ENCODE measurements around the gene CA10.

Gene CA10

DNA sequence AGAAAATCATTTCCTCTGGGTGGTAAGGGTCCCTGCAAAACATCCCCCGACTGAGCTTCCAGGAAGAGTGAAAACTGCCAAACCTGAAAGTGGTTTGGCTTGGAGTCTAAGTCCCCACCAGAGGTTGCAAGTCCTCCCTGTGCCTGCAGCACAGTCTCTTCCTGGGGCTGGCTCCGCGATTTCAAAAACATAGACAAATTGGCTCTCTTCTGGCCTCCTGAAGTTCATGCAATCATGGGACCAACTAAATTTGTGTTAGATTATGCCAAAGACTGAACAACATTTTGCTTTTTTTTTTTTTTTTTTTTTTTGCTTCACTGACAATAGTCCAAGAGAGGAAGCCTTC lies 447.9 kb downstream of the CA10 start:
- no peak for DNase-seq

DNA sequence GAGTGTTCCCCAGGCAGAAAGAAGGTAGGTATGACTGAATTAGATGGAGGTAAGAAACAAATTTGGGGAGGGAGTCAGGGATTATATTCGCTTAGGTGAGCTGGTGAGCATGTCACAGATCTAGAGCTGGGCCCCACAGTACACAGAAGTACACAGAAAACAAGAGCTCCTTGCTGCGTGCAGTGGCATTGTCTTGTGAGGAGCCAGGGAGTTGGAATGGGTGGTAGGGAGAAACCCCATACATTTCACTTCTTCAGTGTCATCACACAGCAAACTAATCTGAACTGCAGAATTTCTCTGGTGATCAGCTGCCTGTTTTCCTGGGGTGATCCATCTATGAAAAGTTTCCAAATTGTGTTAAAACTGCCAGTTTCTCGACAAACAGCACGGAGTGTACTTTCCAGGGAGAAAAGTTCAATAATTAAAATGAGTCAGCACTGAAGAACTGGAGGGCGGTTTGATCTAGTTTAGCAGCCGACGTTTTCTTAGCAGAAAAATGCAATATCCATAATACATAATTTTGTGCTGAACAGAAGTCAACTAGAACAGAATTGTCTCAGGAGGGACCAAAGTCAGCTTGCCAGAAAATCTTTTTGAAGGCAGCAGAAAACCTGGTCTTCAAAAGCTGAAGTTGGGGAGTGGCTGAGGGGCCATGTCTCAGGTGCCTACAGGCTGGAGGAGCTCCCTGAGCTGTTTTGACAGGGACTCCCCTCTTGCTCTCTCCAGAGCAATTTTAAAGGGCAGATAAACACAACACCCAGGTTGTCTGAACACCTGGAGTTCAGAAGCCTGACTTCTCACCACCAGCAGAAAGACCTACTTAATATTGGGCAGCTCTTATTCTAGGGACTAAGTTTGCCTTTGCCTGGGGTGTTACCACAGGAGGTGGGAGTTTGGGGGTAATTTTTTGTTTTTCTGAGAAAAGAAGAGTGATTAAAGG lies 448.6 kb downstream of the CA10 start:
- DNase-seq: no peak

DNA sequence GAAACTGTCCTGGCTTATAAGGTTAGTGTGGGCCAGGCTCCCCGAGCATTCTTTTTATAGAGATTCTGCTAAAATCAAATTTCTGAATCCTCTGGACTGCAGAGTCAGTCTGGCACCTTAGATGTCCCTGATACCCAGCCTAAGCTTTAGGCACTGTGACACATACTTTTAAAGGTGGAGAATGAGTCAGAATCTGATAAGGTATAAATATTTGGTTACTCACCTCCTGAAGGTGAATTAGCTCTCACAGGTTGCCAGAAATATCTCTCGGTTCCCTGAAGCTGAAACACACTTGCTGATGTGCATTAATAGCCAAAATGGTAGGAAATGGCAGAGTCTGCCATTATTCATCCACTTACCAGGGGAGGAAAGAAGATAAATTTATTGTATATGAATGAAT lies 451.3 kb downstream of the CA10 start:
- no peak for DNase-seq

DNA sequence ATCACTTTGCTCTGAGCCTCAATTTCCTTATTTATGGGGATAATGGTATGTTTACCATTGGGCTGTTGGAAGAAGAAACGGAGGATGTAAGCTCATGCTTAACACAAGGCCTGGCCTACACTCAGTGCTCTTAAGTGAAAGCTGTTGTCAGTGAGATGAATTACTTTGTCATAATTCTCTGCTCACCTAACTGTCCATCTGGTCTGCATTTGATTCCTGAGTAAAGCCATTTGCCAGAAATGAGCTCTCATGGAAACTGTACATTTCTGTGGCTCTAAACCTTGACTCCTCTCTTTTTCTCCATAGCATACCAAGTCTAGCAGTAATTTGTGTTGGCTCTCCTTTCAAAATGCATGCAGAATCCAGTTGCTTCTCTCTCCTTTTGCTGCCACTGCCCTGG lies 452.4 kb downstream of the CA10 start:
- DNase-seq: no peak

DNA sequence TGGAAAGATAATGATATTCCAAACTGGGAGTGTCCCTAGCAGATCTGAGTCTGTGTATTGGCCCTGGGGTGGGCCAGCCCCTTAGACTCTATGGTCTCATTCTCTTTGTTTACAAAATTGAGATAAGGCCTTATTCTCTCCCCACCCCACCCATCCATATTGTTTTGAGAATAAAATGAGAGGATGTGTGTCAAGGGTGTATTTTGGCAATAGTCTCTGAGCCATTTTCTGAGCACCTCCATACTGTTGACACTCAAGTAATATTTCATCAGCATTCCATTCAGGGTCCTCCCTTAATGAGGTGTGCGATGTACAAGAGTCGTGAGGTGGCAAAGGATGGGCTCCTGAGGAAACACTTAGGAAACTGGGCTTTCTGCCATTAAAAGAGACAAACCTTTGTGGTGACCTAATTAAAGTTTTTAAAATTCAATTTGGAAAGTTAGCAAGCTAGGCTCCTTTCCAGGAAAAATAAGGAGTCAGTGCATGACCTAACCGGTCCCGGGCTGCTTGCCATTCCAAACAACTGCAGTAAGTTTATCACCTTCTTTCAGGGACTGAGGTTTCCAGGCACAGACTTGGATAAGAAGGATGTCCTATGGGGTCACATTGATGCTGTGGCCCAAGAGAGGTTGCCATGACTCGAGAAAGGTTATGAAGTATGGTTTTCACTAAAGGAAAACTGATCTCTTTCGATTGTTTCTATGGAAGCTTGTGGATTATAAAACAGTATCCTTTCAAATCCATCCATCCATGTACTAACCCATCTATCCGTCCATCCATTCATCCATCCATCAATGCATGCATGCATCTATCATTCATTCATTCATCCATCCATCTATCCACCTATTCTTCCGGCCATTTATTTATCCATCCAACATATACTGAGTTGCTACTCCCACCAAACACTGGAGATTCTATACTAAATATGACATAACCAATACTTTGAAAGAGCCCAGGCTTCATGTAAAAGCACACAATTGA lies 454.9 kb downstream of the CA10 start:
- no peak for DNase-seq

DNA sequence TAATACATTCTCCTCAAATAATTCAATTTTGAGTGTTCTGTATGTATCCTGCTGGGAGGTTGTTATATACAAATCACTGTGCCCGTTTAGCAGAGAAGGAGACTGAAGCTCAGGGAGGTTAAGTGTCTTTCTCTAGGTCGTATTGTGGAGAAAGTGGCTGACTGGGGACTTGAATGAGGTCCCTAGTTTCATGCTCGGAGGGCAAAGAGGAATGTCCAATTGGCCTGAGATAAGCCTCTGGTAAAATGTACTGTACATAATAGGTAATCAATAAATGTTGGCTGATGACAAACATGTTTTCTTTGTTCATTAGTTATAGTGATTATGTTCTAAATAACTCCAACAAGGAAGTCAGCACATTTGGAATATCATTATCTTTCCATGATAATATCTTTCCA lies 455.6 kb downstream of the CA10 start:
- DNase-seq: no peak

DNA sequence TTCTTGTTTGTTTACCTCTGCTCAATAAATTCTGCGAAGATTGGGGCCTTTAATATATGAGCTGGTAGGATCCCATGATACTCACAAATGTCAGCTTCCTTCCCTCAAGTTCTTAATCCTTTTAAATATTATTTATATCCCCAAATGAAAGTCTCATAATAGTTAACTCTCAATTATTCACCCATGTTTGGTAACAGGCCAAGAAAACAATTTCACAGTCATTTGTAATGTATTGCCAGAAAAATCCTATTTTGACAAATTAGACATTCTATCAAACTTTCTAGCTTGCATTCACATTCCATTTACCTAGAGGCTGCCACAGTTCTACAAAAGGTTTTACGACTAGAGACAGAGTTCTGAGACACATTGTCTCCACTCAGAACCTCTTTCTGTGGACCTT lies 457.0 kb downstream of the CA10 start:
- DNase-seq: no peak

DNA sequence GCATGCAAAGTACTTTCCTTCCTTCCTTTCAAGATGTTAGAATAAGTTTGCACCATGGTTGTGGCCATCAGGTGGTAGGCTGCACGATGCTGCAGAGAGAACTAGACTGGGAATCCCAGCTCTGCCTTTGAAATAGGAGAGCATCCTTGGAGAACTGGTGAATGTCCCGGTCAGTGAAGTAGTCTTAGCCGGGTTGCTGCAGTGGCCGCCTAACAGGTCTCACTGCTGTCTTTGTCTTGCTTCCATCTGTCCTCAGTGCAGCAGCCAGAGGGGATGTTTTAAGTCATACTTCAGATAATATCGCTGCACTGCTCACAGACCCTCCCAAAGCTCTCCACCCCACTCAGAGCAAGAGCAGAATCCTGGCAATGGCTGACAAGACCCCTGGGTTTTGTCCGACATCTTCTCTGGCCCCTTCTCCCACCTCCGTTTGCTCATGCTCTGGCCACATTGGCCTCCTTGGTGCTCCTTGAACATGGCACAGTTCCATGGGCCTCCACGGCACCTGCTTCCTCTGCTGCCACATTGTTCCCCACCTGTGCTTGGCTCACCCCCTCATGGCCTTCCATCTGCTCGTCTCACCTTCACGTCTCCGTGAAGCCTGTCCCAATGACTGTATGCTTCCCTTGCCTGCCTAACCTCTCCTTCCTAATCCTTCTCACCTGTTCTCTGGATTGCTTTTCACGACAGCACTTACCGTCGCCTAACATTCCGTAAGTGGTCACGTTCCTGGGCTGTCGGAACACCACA lies 458.3 kb downstream of the CA10 start:
- DNase-seq: no peak

DNA sequence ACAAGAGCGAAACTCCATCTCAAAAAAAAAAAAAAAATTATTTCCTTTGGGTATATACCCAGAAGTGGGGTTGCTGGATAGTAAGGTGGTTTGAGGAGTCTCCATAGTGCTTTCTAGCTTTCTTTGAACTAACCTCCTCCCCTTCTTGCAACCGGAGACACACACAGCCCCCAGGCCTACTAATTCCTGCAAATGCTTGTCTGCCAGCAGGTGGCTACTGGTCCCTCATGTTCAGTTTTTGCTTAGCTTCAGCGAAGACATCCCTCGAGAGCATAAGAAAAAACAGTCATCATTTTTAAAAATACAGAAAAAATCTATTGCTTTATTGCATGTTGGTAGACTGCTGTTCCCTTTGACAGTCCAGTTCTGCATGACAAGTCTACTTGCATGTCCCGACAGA lies 459.2 kb downstream of the CA10 start:
- DNase-seq: no peak

DNA sequence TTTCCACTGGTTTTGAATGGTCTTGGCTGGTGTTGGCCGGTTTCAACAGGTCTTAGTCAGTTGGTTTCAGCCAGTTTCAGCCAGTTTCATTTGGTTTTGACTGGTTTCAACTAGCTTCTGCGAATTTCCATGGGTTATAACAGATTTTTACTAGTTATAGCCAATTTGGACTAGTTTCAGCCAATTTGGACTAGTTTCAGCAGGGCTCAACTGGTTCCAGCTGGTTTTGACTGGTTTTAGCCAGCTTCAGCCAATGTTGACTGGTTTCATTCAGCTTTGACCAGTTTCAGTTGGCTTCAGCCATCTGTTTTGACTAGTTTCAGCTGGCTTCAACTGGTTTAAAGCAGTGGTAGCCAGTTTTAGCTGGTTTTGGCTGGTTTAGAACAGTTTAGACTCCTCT lies 465.6 kb downstream of the CA10 start:
- no peak for DNase-seq

DNA sequence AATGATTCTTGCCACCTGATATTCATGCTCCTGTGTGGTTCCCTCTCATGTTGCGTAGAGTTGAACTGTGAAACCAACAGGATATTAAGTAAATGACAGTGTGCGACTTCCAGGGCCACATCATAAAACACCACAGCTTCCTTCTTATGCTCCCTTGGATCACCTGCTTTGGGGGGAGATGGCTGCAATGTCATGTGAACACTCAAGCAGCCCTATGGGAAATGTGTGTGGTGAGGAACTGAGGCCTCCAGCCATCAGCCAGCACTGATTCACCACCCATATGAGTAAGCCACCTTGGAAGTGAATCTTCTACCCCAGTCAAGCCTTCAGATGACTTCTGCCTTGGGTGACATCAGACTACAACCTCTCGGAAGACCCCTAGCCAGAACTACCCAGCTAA lies 470.6 kb downstream of the CA10 start:
- no peak for DNase-seq

DNA sequence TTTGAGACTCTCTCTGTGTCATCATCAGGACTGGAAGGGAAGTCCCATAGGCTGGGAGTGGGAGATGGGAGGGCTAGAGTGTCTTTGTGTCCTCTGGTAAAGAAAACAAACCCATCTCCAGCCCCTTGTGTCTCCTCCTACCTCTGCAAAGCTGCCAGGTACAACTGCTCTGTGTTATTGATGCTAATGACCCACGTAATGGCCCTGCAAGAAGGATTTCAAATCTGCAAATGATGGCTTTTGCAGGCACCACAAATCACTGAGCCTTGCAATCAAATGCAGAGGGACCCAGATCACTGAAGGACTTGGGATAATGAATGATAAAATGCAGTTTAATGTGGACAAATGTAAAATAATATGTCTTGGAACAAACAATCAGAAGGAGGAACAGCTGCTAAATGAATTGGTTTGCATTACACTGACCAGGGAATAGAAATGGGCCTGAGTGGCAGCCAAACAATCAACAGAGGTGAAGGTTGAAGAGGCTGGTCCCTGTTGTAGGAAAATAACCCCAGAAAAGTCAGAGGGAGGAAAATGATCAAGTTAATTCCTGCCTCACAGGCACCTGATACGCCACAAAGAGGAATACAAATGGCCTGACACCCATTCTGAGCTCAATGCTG lies 473.1 kb downstream of the CA10 start:
- DNase-seq: no peak

DNA sequence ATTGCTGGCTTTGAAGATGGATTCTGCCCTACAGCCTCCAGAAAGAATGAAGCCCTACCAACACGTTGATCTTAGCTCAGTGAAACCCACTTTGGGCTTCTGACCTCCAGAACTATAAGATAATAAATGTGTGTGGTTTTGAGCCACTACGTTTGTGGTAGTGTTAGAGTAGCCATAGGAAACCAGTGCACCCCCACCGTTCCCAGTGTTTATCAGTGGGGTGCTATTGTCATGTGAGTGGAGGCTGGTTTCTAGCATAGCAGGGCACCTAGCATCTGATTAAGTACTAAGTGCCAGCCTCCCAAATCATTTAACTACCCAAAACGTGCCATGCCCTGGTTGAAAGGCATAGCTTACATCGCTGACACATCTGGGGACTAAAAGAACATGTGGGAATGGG lies 474.3 kb downstream of the CA10 start:
- DNase-seq: no peak

DNA sequence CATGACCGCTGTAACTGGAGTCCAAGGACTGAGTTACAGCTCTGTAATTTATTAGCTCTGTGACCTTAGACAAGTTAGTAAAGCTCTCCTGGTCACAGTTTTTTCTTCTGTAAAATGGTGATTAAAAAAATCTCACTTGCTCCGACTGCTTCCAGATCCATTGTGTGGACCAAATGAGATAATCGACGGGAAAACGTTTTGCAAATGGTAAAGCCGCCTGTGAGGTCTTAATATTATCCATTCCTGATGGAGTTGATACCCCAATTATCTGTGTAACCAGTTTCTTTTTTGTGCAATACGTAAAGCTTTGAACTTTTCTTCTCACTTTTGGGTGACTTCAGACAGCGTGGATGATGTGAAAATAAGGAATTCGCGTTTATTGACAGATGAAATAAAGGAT lies 475.2 kb downstream of the CA10 start:
- no peak for DNase-seq

DNA sequence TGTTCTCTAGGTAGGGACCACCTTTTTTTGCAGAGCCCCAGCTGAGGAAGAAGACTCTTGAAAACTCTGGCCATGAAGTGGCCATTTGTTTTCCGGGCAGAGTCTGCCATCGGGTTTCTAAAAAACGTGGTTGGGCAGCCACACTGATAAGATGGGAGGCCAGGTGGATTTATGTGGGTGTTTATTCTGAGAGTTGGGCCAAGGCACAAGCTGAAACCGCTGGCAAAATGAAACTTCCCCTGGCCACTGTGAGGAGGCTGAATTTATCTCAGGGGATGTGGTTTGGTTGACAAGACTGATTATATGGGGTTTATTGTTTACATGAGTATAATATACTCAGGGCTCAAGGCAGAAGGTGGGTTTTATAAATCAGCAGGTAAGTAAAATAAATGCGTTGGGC lies 476.4 kb downstream of the CA10 start:
- DNase-seq: no peak

DNA sequence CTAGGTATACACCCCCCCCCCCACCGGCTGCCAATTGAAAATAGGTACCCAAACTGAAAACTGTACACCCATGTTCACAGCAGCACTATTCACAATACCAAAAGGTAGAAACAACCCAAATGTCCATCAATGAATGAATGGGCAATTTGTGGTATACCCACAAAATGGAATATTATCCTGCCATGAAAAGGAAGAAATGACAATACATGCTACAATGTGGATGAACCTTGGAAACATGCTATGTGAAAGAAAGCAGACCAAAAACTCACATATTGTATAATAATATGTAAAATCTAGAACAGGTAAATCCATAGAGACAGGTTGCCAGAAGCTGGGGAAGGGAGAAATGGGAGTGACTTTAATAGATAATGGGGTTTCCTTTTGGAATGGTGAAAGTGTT lies 480.6 kb downstream of the CA10 start:
- no peak for DNase-seq

DNA sequence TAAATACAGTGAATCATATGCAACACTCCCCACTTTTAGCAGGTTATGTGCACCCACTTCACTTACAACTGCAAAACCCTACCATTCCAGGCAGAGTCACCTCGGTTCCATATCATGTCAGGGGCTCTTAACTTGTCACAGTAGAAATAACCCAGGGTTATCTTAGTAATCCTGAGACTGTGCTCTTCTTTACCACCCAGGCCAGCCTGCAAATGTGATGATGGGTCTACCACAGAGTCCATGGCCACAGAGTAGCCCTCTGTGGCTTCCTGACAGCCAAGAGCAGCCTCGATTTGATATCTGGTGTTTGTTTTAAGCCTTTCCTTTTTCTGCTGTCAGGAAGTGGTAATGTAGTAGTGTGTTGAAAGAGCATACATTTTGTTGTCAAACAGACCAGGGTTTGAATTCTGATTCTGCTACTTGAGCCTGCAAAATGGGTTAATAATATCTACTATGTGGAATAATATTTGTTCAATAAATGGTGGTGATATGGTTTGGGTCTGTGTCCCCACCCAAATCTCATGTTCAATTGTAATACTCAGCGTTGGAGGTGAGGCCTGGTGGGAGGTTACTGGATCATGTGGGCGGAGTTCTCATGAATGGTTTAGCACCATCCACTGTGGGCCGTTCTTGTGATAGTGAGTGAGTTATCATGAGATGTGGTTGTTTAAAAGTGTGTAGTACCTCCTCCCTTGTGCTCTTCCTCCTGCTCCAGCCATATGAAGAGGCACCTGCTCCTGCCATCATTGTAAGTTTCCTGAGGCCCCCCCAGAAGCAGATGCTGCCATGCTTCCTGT lies 481.6 kb downstream of the CA10 start:
- DNase-seq: no peak

DNA sequence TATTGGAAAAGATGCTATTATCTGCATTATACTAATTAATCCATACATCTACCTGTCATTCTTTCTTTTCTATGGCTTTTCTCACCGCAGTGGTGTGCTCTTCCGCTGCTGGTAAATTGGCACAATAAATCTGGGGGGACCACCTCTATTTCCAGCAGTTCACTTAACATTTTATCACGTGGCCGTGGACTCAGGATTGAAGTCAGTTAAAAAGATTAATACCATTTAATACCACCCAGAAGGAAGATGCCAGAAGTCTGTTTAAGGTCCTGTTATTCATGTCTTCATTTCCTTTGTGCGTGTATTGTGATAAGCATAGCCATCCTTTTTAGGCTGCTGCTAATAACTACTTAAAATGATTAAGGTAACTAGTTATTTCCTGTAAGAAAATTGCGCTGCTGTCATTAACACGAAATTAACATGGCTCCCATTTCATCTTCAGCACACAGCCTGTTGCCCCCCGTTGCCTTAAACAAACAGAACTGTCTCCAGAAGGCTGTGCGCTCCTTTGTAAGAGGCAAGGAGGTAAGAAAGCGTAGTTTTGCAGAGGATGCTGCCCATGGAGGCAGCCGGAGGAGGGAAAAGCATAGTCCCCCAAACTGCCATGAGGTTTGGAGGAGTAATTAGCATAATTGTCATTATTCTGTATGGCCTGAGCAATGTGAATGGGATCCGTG lies 483.8 kb downstream of the CA10 start:
- DNase-seq: no peak

DNA sequence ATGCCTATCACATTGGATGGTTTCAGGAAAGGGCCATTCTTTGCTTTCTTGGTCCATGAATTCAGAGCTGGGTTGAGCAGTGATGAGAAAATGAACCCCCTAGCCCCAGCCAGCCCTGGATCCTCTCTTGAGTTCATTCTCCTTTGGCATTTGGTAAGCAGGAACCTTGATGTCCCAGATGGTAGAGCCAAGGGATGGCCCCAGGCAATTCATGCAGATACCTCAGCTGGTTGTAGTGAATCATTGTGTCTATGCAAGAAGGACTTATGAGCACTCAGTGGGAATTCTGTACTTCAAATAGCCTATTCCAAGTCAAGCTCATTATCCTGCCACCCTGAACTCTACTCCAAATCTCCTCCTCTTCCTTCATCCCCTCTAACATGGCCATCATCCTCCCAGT lies 485.4 kb downstream of the CA10 start:
- no peak for DNase-seq

DNA sequence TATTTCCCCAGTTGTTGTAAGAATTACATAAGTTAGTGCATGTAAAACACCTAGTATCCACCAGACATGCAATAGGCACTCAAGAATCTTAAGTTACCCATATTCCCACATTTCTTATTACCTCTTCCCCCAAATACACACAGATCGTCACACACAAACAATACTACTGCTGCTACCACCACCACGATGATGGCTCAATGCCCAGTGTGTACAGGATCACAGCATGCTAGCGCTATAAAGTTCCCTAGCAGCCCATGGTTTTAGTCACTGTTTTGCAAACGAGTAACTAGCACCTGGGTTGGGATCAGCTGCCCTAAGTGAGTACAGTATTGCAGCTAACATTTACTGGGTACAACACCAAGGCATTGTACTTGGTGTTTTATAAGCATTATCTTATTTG lies 486.4 kb downstream of the CA10 start:
- DNase-seq: no peak

DNA sequence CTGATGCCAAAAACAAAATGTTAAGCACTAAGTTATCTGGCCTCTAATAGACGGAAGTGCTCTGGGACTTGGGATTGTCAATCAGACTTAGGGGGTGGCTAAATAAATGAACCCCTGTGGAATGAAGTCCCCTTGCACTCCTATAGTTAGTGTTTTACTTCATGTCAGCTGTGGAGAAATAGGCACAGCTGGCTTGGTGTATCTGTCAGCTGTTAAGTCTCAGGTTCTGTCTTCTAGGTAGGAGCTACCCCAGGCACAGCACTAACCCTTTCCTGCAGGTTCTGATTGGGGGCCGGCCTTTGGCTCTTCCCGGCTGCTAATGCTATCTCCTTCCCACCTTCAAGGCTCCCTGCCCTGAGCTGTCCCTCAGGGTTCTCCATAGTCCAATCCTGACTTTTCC lies 487.6 kb downstream of the CA10 start:
- DNase-seq: no peak

DNA sequence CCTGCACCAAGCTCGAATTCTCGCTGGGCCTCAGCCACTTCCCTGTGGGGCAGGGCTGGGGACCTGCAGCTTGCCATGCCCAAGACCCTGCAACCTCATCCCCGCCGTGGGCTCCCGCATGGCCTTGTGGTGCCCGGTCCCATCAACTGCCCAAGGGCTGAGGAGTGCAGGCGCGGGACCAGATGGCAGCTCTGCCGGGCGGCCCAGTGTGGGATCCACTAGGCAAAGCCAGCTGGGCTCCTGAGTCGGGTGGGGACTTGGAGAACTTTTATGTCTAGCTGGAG lies 489.6 kb downstream of the CA10 start:
- DNase-seq: no peak
